H1 (cell line): ENCODE data around the gene FIGNL1. TPM values are rescaled to one million over a fixed set of nuclear protein-coding genes. Genes with fewer than 3 reads are reported as not detected.

ENCODE experiments used
- HDAC6 ChIP-seq: IDR thresholded peaks from one replicate; pipeline ENCODE4 v1.7.1; 2012; ENCODE audit warnings: low read depth, mild to moderate bottlenecking, inconsistent platforms, low read length, moderate library complexity
- JUND ChIP-seq: IDR thresholded peaks from 2 replicates; pipeline ENCODE4 v1.6.1; 2011; ENCODE audit warnings: mild to moderate bottlenecking, improper control_type of control experiment, low read length
- KDM4A ChIP-seq: IDR thresholded peaks from one replicate; pipeline ENCODE4 v1.7.1; 2012; ENCODE audit warnings: low read depth, mild to moderate bottlenecking, moderate library complexity, low read length, inconsistent platforms; ENCODE audit not compliant: severe bottlenecking
- POLR2AphosphoS5 ChIP-seq: IDR thresholded peaks from 2 replicates; pipeline ENCODE4 v1.6.1; 2011; ENCODE audit warnings: low read depth, low read length
- RXRA ChIP-seq: IDR thresholded peaks from 2 replicates; pipeline ENCODE4 v1.6.1; 2011; ENCODE audit warnings: low read depth, mild to moderate bottlenecking, low read length, moderate library complexity; ENCODE audit not compliant: insufficient read depth
- SAP30 ChIP-seq: fragments of 300-600 bp; sonication (generic); IDR thresholded peaks from 2 replicates; pipeline ENCODE4 v1.7.1; 2012; ENCODE audit warnings: low read length, moderate library complexity, mild to moderate bottlenecking, inconsistent platforms; ENCODE audit not compliant: insufficient read depth, insufficient replicate concordance
- ZNF274 ChIP-seq: IDR thresholded peaks from 2 replicates; pipeline ENCODE4 v1.7.0; 2012; ENCODE audit warnings: low read length, borderline replicate concordance; ENCODE audit errors: extremely low read depth
- polyA plus RNA-seq, 7 experiments: library from polyadenylated mRNA; depleted of rRNA in 3 of 7; stranded (reverse) in 5 of 7; unstranded in 2 of 7; fragments of >200 nt in 5 of 7; fragments of 200-250 nt in 2 of 7; gene quantifications; 1 replicate in 5 of 7; 2 replicates in 1 of 7; 4 replicates in 1 of 7; pipeline versions ENCODE4 v1.2.1 to v1.2.3, GENCODE V29; 2011 to 2013; ENCODE audit warnings: missing spikeins in 2 of 7, mixed read lengths in 2 of 7
- total RNA-seq: library from RNA; stranded (reverse); fragmentation: NEBNext Ultra II Directional; extraction: Animal tissue kit (Norgen Biotek cat#: 25700); gene quantifications from 2 replicates; pipeline ENCODE4 v1.2.1, GENCODE V29; 2021

Gene FIGNL1
- total and polyA plus RNA-seq, 2 of the 8 experiments (the other 6 are each of a cell fraction or from before 2014, with no cell fraction given) = 6.5 to 9.9 TPM

- TF ChIP-seq ZNF274 (no peak), RXRA (no peak), JUND (no peak), POLR2AphosphoS5 (no peak), SAP30 (no peak), HDAC6 (no peak), KDM4A (no peak)
These were observed 19.0 kb upstream of the FIGNL1 start (continued) for GRCh38 chr7:50469181-50469580.
